ENCODE data around the gene TAS1R3. TPM values are rescaled to one million over a fixed set of nuclear protein-coding genes. Genes with fewer than 3 reads are reported as not detected.
A peak's percentile ranks its signal among the peaks of the same experiment; 100 is the strongest.

The TAS1R3 gene
- total and polyA plus RNA-seq, 4 donors, result 0.13 to 1.3 (median 0.55) TPM

DNA sequence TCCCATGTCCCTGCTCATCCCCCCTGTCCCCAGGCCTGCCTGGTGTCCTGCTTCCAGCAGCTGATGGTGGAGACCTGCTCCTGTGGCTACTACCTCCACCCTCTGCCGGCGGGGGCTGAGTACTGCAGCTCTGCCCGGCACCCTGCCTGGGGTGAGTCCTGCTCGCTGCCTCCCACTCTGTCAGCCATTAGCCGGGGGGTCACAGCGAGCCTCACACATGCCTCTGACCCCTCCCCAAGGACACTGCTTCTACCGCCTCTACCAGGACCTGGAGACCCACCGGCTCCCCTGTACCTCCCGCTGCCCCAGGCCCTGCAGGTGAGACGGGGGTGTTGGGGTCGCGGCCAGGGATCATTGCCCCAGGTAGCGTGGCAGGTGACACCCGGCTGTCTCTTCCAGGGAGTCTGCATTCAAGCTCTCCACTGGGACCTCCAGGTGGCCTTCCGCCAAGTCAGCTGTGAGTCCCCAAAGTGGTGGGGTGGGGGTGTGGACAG, 40.8 kb upstream of the TAS1R3 start:
- peaks cover 0 to 6% (median 0%) of the 10 kb centered on the region in 3 donors for H3K27me3 ChIP-seq (ENCODE audit: control insufficient read depth in 3 of 3, insufficient read depth in 3 of 3, low read length in 2 of 3)
- H3K4me3 ChIP-seq, result no peak overlapping the region
- H3K4me1 ChIP-seq (ENCODE audit: control insufficient read depth in 5 of 5, insufficient read depth in 5 of 5, low read length in 5 of 5), result peaks cover 0 to 2% (median 0%) of the 10 kb centered on the region in 5 donors
- WGBS, 2 donors, result 53 to 59% methylated on average over 15 of the region's 15 CpGs
- H3K9ac ChIP-seq (ENCODE audit: insufficient read depth in 1 of 2, low read length in 2 of 2), result no peak overlapping the region
- DNase-seq (no peak), ATAC-seq (ENCODE audit: insufficient read depth, low FRiP score) (no peak)
- TF ChIP-seq, protein P1, sequence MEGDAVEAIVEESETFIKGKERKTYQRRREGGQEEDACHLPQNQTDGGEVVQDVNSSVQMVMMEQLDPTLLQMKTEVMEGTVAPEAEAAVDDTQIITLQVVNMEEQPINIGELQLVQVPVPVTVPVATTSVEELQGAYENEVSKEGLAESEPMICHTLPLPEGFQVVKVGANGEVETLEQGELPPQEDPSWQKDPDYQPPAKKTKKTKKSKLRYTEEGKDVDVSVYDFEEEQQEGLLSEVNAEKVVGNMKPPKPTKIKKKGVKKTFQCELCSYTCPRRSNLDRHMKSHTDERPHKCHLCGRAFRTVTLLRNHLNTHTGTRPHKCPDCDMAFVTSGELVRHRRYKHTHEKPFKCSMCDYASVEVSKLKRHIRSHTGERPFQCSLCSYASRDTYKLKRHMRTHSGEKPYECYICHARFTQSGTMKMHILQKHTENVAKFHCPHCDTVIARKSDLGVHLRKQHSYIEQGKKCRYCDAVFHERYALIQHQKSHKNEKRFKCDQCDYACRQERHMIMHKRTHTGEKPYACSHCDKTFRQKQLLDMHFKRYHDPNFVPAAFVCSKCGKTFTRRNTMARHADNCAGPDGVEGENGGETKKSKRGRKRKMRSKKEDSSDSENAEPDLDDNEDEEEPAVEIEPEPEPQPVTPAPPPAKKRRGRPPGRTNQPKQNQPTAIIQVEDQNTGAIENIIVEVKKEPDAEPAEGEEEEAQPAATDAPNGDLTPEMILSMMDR (IDR thresholded peaks at IDR 0.05; ENCODE audit: control extremely low read depth, extremely low read depth), result peak; percentile 7
- H3K27ac ChIP-seq (ENCODE audit: low read depth in 1 of 2, low read length in 1 of 2), result no peak overlapping the region
- no peaks in the 10 kb centered on the region for H3K9me3 ChIP-seq (ENCODE audit: control insufficient read depth in 4 of 4, insufficient read depth in 3 of 4, low read length in 3 of 4)
- peaks cover 0 to 12% (median 0%) of the 10 kb centered on the region in 4 donors for H3K36me3 ChIP-seq (ENCODE audit: control insufficient read depth in 4 of 4, insufficient read depth in 4 of 4, low read length in 4 of 4)

DNA sequence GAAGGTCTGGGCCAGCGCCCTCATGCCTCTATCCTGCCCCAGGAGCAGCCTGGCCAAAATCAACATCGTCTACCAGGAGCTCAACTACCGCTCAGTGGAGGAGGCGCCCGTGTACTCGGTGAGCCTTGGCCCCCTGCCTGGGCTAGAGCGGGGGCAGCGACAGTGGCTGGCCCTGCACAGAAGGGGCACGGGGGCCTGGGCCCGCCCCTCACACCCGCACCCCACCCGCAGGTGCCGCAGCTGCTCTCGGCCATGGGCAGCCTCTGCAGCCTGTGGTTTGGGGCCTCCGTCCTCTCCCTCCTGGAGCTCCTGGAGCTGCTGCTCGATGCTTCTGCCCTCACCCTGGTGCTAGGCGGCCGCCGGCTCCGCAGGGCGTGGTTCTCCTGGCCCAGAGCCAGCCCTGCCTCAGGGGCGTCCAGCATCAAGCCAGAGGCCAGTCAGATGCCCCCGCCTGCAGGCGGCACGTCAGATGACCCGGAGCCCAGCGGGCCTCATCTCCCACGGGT, 40.0 kb upstream of the TAS1R3 start:
- H3K4me1 ChIP-seq (ENCODE audit: control insufficient read depth in 5 of 5, insufficient read depth in 5 of 5, low read length in 5 of 5), result peaks cover 0 to 2% (median 0%) of the 10 kb centered on the region in 5 donors
- peaks cover 0 to 6% (median 0%) of the 10 kb centered on the region in 3 donors for H3K27me3 ChIP-seq (ENCODE audit: control insufficient read depth in 3 of 3, insufficient read depth in 3 of 3, low read length in 2 of 3)
- no peak overlapping the region for H3K27ac ChIP-seq (ENCODE audit: low read depth in 1 of 2, low read length in 1 of 2)
- H3K9me3 ChIP-seq (ENCODE audit: control insufficient read depth in 4 of 4, insufficient read depth in 3 of 4, low read length in 3 of 4), result no peaks in the 10 kb centered on the region
- H3K4me3 ChIP-seq, result no peak overlapping the region
- no peak for DNase-seq
- H3K9ac ChIP-seq (ENCODE audit: insufficient read depth in 1 of 2, low read length in 2 of 2), result no peak overlapping the region
- H3K36me3 ChIP-seq (ENCODE audit: control insufficient read depth in 4 of 4, insufficient read depth in 4 of 4, low read length in 4 of 4), result peaks cover 0 to 18% (median 3%) of the 10 kb centered on the region in 4 donors
- ATAC-seq (ENCODE audit: insufficient read depth, low FRiP score), result no peak
- WGBS, 2 donors, result 48 to 53% methylated on average over 27 to 28 of the region's 28 CpGs
- TF ChIP-seq, protein P1 (IDR thresholded peaks at IDR 0.05; ENCODE audit: control extremely low read depth, extremely low read depth), result no peak

DNA sequence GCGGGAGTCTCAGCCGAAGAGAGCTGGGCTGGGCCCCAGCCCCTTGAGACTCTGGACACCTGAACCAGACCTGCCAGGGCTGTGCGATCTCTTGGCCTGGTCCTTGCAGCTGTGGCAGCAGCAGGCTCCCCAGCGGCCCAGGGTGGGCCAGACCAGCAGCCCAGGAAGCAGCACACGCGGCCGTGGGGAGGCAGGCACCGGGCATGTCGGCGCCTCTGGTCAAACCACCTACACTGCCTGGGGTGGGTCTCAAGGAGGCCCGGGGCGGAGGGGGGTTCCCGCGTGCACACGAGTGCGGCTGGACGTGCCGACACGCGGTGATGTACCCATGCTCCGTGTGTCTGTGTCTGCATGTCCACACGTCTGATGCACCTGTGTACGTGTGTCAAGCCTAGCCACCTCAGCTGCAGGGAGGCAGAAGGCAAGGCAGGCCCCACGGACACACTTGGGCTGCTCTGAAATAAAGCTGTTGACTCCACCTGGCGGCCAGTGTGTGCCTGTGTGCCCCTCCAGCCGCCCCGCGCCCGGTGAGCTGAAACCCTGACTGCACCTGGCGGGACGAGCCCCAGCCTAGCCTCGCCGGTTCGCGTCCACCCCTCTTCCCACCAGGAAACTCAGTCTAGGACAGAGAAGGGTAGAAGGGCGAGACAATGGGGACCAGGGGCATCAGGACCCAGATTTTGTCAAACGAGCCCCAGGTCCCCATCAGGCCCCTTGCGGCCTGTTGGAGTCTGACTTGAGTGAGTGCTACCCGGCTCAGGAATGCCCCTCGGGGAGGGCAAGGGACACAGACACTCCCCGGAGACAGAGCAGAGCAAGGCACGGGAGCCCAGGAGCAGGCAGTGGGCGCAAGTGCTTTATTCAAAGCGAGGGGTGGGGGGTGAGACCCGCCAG, 39.3 kb upstream of the TAS1R3 start:
- Histone ChIP-seq H3K4me3 (no peak overlapping the region), H3K27ac (ENCODE audit: low read depth in 1 of 2, low read length in 1 of 2) (no peak overlapping the region), H3K36me3 (ENCODE audit: control insufficient read depth in 4 of 4, insufficient read depth in 4 of 4, low read length in 4 of 4) (peaks cover 0 to 18% (median 3%) of the 10 kb centered on the region in 4 donors), H3K9me3 (ENCODE audit: control insufficient read depth in 4 of 4, insufficient read depth in 3 of 4, low read length in 3 of 4) (no peaks in the 10 kb centered on the region), H3K9ac (ENCODE audit: insufficient read depth in 1 of 2, low read length in 2 of 2) (no peak overlapping the region), H3K4me1 (ENCODE audit: control insufficient read depth in 5 of 5, insufficient read depth in 5 of 5, low read length in 5 of 5) (peaks cover 0 to 2% (median 0%) of the 10 kb centered on the region in 5 donors), H3K27me3 (ENCODE audit: control insufficient read depth in 3 of 3, insufficient read depth in 3 of 3, low read length in 2 of 3) (peaks cover 0 to 6% (median 0%) of the 10 kb centered on the region in 3 donors)
- DNase-seq, result peak; percentile 53 to 67 (median 63)
- TF ChIP-seq, protein P1 (IDR thresholded peaks at IDR 0.05; ENCODE audit: control extremely low read depth, extremely low read depth), result peak; percentile 44
- 42 to 55% methylated on average over 45 of the region's 45 CpGs for WGBS, 2 donors
- peak; percentile 70 for ATAC-seq (ENCODE audit: insufficient read depth, low FRiP score)

Data from lung (tissue), 12 donors.